GM13977 (cell line): ENCODE data around the gene CRAT.

Source experiments
- DNase-seq: peaks from one replicate; pipeline ENCODE4 v3.0.0; 2012; ENCODE audit warnings: low spot score
- CTCF ChIP-seq: IDR thresholded peaks from 2 replicates; pipeline ENCODE4 v1.5.1; 2012; ENCODE audit warnings: mild to moderate bottlenecking, control low read depth; ENCODE audit not compliant: insufficient read depth; ENCODE audit errors: extremely low read depth, missing control alignments
- in situ Hi-C: fragments of 300-500 bp; cut with MboI; formaldehyde crosslinking; loops from one replicate; pipeline ENCODE4 v1.12.0; 2022; ENCODE audit warnings: low sequenced_read_pairs, low pct_unique_long_range_greater_than_20kb, mixed read lengths, inconsistent platforms; ENCODE audit not compliant: unreplicated experiment

The CRAT gene

DNA sequence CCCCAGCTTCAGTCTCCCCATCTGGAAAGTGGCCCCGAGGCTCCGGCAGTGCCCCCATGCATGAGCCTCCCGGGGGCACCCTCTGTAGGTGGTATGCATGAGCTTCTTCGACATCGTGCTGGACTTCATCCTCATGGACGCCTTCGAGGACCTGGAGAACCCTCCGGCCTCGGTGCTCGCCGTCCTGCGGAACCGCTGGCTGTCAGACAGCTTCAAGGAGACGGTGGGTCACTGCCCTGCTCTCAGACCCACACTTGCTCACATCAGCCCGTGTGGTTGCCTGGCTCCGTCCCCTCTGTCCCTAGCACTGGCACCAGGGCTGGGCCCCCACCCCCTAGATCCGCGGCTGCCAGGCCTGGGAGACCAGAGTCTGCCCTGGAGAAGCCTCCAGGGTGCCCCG, 42.5 kb downstream of the CRAT start:
- in situ Hi-C loops = no loop called here
- TF ChIP-seq CTCF = no peak
- DNase-seq = no peak

GRCh38 chr9:129064499-129064908, 46.1 kb downstream of the CRAT start:
- in situ Hi-C loops = no loop called here
- DNase-seq = no peak

DNA sequence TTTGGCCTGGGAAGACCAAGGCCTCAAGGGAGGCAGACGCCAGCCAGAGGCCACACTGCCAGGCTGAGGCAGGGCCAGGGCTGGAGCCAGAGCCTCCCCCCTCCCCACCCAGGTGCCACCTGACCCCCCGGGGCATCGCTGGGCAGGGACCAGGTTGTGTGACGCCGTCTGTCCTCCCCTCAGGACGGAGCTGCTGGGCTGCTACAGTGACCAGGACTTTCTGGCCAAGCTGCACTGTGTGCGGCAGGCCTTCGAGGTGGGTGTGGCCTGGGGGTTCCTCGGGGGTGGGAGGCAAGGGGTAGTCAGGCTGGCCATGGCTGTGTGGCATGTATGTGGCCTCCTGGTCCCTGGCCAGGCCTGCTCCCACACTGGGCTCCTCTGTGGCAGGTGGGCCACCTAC, 47.5 kb downstream of the CRAT start:
- no peak for TF ChIP-seq CTCF
- no peak for DNase-seq
- in situ Hi-C loops = no loop called here

More at GRCh38 chr9:129064499-129064908, 46.1 kb downstream of the CRAT start:
- no peak for TF ChIP-seq CTCF

GRCh38 chr9:129060991-129061390, 49.6 kb downstream of the CRAT start:
- no peak for TF ChIP-seq CTCF
- no peak for DNase-seq
- in situ Hi-C loops = no loop called here

GRCh38 chr9:129059796-129060785, 50.5 kb downstream of the CRAT start:
- TF ChIP-seq CTCF = no peak
- DNase-seq = no peak
- in situ Hi-C loops = no loop called here

GRCh38 chr9:129058965-129059795, 51.4 kb downstream of the CRAT start:
- TF ChIP-seq CTCF = no peak
- in situ Hi-C loops = no loop called here
- DNase-seq = no peak
